ENCODE data around the gene LIMD2. TPM values are rescaled to one million over a fixed set of nuclear protein-coding genes. Genes with fewer than 3 reads are reported as not detected.

The LIMD2 gene
- total RNA-seq, 1 donor from 2014 or later = 93.6 TPM

- DNase-seq (ENCODE audit: extremely low read depth, low read depth, low spot score) = no peak
Measured at GRCh38 chr17:63685041-63685440, 14.9 kb downstream of the LIMD2 start.

GRCh38 chr17:63682981-63683380, 16.9 kb downstream of the LIMD2 start:
- DNase-seq (ENCODE audit: extremely low read depth, low read depth, low spot score) = no peak

GRCh38 chr17:63682441-63682840, 17.5 kb downstream of the LIMD2 start:
- DNase-seq (ENCODE audit: extremely low read depth, low read depth, low spot score) = no peak

- DNase-seq (ENCODE audit: extremely low read depth, low read depth, low spot score) = no peak
Measured at GRCh38 chr17:63681530-63681929, 18.4 kb downstream of the LIMD2 start.

- no peak for DNase-seq (ENCODE audit: extremely low read depth, low read depth, low spot score)
Measured at GRCh38 chr17:63680700-63681099, 19.2 kb downstream of the LIMD2 start.

- no peak for DNase-seq (ENCODE audit: extremely low read depth, low read depth, low spot score)
Measured at GRCh38 chr17:63679214-63679613, 20.7 kb downstream of the LIMD2 start.

GRCh38 chr17:63676584-63676983, 23.3 kb downstream of the LIMD2 start:
- no peak for DNase-seq (ENCODE audit: extremely low read depth, low read depth, low spot score)

- DNase-seq (ENCODE audit: extremely low read depth, low read depth, low spot score) = peak; percentile 93
Measured at GRCh38 chr17:63675607-63676546, 24.0 kb downstream of the LIMD2 start.

GRCh38 chr17:63675231-63675606, 24.7 kb downstream of the LIMD2 start:
- DNase-seq (ENCODE audit: extremely low read depth, low read depth, low spot score) = no peak

- DNase-seq (ENCODE audit: extremely low read depth, low read depth, low spot score) = no peak
Measured at GRCh38 chr17:63672856-63673255, 27.1 kb downstream of the LIMD2 start.

- no peak for DNase-seq (ENCODE audit: extremely low read depth, low read depth, low spot score)
Measured at GRCh38 chr17:63665527-63666214, 34.3 kb downstream of the LIMD2 start.

GRCh38 chr17:63659850-63660249, 40.1 kb downstream of the LIMD2 start:
- no peak for DNase-seq (ENCODE audit: extremely low read depth, low read depth, low spot score)

GRCh38 chr17:63658366-63658765, 41.6 kb downstream of the LIMD2 start:
- no peak for DNase-seq (ENCODE audit: extremely low read depth, low read depth, low spot score)

GRCh38 chr17:63657786-63658185, 42.1 kb downstream of the LIMD2 start:
- DNase-seq (ENCODE audit: extremely low read depth, low read depth, low spot score) = no peak

GRCh38 chr17:63653050-63653449, 46.9 kb downstream of the LIMD2 start:
- no peak for DNase-seq (ENCODE audit: extremely low read depth, low read depth, low spot score)

GRCh38 chr17:63652106-63652505, 47.8 kb downstream of the LIMD2 start:
- DNase-seq (ENCODE audit: extremely low read depth, low read depth, low spot score) = no peak

- DNase-seq (ENCODE audit: extremely low read depth, low read depth, low spot score) = no peak
Measured at GRCh38 chr17:63649813-63650212, 50.1 kb downstream of the LIMD2 start.

GRCh38 chr17:63647936-63648335, 52.0 kb downstream of the LIMD2 start:
- no peak for DNase-seq (ENCODE audit: extremely low read depth, low read depth, low spot score)

- no peak for DNase-seq (ENCODE audit: extremely low read depth, low read depth, low spot score)
Measured at GRCh38 chr17:63647065-63647725, 52.7 kb downstream of the LIMD2 start.

- DNase-seq (ENCODE audit: extremely low read depth, low read depth, low spot score) = no peak
Measured at GRCh38 chr17:63646488-63646806, 53.5 kb downstream of the LIMD2 start.
